Measurements from ENCODE around the gene ZDHHC13.
A peak's percentile ranks its signal among the peaks of the same experiment; 100 is the strongest.

The ZDHHC13 gene

GRCh38 chr11:19216021-19216420, 99.1 kb downstream of the ZDHHC13 start:
- no peak for DNase-seq (ENCODE audit: low read depth)
- H3K4me3 ChIP-seq (ENCODE audit: low read length): no peak overlapping the region

DNA sequence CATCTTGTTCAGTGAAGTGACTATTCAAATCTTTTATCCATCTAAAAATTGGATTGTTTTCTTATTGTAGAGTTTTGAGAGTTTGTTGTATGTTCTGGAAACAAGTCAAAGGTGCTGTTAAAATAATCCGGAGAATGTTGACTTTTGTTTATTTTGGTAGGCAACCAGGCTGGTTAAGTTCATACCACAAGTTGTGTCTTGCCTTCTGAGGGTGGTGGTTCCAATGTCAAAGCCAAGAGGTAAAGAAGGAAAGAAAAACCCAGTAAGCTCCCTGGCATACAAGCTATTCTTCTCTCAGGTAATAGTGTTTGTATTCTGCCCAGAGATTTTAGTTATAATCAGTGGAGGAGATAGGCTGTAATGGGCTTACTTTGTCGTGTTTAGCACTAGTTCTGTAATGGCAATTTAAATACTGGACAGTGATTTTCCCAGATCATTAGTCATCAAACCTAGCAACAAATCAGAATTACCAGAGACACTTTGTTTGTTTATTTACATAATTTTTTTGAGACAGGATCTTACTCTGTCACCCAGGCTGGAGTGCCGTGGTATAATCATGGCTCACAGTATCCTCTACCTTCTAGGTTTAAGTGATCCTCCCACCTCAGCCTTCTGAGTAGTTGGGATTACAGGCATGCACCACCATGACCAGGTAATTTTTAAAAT, 99.9 kb downstream of the ZDHHC13 start:
- no peak for TF ChIP-seq CTCF (IDR thresholded peaks at IDR 0.05; ENCODE audit: insufficient read depth, low read depth, low read length, missing control alignments)
- no peak overlapping the region for H3K4me3 ChIP-seq (ENCODE audit: low read length)
- DNase-seq (ENCODE audit: low read depth): peak; percentile 84

More at GRCh38 chr11:19216021-19216420, 99.1 kb downstream of the ZDHHC13 start:
- no peak for TF ChIP-seq CTCF (IDR thresholded peaks at IDR 0.05; ENCODE audit: insufficient read depth, low read depth, low read length, missing control alignments)

DNA sequence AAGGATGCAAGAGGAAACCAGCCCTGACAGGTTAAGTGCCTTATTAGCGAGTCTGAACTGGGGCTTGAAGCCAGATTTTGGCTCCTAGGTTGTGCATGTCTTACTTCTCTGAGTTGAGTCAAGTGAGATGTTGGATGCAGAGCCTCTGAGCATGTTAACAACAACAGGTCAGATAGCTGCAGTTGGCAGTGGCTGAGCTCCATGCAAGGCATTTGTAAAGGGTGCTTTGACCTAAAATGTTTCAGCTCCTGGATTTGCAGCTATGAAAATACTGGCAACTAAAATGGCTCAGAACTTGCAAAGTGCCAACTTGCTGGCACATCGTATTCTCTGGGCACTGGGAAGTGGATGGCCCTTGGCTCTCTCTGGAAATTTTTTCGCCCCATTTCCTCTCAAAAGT, 101.2 kb downstream of the ZDHHC13 start:
- DNase-seq (ENCODE audit: low read depth): peak; percentile 51
- TF ChIP-seq CTCF (IDR thresholded peaks at IDR 0.05; ENCODE audit: insufficient read depth, low read depth, low read length, missing control alignments): no peak

GRCh38 chr11:19218786-19219460, 102.0 kb downstream of the ZDHHC13 start:
- no peak for TF ChIP-seq CTCF (IDR thresholded peaks at IDR 0.05; ENCODE audit: insufficient read depth, low read depth, low read length, missing control alignments)
- H3K4me3 ChIP-seq (ENCODE audit: low read length): no peak overlapping the region
- DNase-seq (ENCODE audit: low read depth): no peak

More for the DNA sequence above, 101.2 kb downstream of the ZDHHC13 start:
- H3K4me3 ChIP-seq (ENCODE audit: low read length): no peak overlapping the region

- DNase-seq (ENCODE audit: low read depth): no peak
- no peak for TF ChIP-seq CTCF (IDR thresholded peaks at IDR 0.05; ENCODE audit: insufficient read depth, low read depth, low read length, missing control alignments)
These were observed 104.1 kb downstream of the ZDHHC13 start for GRCh38 chr11:19220903-19221724.

DNA sequence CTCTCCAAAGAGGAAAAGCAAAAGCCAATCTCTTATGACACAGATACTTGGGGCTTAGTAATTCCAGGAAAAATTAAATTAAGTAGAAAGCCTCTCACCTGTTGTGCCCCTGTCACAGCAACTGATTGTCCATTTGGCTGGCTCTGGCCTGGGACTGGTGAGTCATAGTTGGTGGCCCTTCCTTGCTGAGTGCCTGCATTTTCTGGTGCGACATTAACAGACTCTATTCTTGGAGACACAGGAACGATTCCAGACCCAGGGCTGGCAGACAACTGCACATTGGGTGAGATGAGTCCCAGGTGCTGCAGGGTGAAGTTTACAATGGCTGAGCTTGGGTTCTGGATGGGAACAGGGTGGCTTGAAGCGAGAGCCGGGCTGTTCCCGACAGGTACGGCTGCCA, 108.2 kb downstream of the ZDHHC13 start:
- DNase-seq (ENCODE audit: low read depth): no peak
- TF ChIP-seq CTCF (IDR thresholded peaks at IDR 0.05; ENCODE audit: insufficient read depth, low read depth, low read length, missing control alignments): no peak
- no peak overlapping the region for H3K4me3 ChIP-seq (ENCODE audit: low read length)

More at GRCh38 chr11:19220903-19221724, 104.1 kb downstream of the ZDHHC13 start:
- H3K4me3 ChIP-seq (ENCODE audit: low read length): no peak overlapping the region
